Keratinocyte (primary cell): ENCODE data around the gene OR52B2.

ENCODE experiments used
- EZH2 ChIP-seq: IDR thresholded peaks from one replicate; pipeline ENCODE4 v1.6.1; 2012; ENCODE audit warnings: inconsistent platforms, mild to moderate bottlenecking, low read length, moderate library complexity
- TF ChIP-seq, protein P1 (sequence below), 3 experiments: IDR thresholded peaks in 1 of 3; conservative IDR thresholded peaks in 1 of 3; optimal IDR thresholded peaks in 1 of 3; 2 replicates in 2 of 3; 3 replicates in 1 of 3; pipeline versions ENCODE3 to v1.5.1; 2011; ENCODE audit warnings: low read length in 3 of 3, mild to moderate bottlenecking in 3 of 3, moderate library complexity in 2 of 3, control low read depth in 1 of 3, inconsistent platforms in 1 of 3; ENCODE audit not compliant: insufficient read depth in 2 of 3; ENCODE audit errors: extremely low read depth in 1 of 3

DNA sequence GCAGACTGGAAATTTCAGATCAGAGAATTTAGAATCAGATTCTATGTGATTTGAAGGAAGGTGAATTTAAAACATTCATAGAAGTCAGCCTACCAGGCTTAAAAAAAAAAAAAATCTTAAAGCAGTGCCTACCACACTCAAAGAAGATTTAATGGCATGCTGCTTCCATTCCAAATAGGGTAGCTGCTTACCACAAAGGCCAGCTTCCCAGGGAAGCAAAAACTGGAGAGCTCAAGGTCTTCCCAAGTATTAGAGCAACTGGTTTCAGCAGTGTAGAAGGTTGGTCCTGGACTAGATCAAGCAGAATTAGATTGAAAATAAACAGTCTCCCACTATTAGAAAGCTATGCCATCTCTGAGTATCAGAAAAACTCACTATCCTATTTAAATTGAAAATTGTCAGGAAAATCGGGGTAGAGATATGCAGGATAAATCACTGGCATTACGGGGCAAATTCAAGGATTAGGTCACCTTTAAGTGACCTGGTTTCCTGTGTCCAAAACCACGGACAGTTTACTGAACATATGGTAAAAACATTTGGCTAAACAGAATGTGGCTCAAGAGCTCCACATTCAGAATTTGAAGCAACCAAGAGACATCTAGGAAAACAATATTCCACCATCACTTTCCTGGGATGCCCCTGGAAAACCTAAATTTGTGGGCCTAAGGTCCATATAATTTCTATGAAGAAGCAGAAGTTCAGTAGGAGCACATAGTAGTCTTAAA is 36.5 kb upstream of the OR52B2 start:
- TF ChIP-seq, protein P1, sequence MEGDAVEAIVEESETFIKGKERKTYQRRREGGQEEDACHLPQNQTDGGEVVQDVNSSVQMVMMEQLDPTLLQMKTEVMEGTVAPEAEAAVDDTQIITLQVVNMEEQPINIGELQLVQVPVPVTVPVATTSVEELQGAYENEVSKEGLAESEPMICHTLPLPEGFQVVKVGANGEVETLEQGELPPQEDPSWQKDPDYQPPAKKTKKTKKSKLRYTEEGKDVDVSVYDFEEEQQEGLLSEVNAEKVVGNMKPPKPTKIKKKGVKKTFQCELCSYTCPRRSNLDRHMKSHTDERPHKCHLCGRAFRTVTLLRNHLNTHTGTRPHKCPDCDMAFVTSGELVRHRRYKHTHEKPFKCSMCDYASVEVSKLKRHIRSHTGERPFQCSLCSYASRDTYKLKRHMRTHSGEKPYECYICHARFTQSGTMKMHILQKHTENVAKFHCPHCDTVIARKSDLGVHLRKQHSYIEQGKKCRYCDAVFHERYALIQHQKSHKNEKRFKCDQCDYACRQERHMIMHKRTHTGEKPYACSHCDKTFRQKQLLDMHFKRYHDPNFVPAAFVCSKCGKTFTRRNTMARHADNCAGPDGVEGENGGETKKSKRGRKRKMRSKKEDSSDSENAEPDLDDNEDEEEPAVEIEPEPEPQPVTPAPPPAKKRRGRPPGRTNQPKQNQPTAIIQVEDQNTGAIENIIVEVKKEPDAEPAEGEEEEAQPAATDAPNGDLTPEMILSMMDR (optimal IDR thresholded peaks at IDR 0.05 in 1 of 3, IDR thresholded peaks at IDR 0.05 in 1 of 3, conservative IDR thresholded peaks at IDR 0.05 in 1 of 3; ENCODE audit: extremely low read depth in 1 of 3, insufficient read depth in 2 of 3, low read length in 3 of 3) = no peak
- no peak for TF ChIP-seq EZH2
